GM19240 (cell line): Measurements from ENCODE around the gene GREB1.

ENCODE experiments used
- DNase-seq: peaks from one replicate; pipeline ENCODE4 v3.0.0; 2011; ENCODE audit warnings: low spot score; ENCODE audit not compliant: insufficient read length

Gene GREB1

GRCh38 chr2:11539317-11540147 lies 5.7 kb downstream of the GREB1 start:
- DNase-seq = no peak

DNA sequence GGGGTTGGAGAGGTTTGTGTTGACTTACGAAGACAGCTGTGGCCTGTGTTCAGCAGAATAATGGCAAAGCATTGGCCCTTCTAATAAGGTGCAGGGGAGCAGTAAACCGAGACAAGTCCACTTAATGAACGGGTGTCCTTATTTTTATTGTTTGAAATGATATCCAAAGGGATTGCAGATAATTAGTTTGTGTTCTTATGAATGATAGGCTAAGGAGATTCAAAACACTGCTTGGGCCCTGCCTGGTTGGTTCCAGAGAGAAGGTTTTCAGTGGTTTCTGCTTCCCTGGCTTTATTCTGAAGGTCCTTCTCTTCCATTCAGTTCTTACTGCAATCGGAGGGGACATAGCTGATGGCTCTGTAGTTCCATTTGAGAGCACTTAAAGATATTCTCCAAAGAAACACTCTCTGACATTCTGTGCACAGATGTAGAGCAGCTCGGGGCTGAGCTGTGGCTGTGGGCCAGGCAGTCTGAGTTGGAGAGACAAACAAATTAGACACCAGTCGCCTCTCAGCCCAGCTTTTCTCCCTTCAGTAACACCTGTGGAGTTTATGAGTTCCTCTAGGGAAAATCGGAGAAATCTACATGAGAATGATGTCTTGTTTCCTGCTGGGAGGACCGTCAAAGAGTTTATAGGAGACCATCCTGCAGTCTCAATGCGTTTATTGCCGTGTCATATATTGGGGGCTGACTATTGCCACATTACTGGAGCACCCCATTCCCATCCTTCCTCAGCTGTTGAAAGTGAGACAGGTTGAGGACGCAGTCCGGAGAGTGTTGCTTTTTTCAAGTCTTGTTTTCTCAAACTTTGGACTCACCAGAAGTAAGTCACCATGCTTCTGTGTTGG lies 6.5 kb downstream of the GREB1 start:
- no peak for DNase-seq

DNA sequence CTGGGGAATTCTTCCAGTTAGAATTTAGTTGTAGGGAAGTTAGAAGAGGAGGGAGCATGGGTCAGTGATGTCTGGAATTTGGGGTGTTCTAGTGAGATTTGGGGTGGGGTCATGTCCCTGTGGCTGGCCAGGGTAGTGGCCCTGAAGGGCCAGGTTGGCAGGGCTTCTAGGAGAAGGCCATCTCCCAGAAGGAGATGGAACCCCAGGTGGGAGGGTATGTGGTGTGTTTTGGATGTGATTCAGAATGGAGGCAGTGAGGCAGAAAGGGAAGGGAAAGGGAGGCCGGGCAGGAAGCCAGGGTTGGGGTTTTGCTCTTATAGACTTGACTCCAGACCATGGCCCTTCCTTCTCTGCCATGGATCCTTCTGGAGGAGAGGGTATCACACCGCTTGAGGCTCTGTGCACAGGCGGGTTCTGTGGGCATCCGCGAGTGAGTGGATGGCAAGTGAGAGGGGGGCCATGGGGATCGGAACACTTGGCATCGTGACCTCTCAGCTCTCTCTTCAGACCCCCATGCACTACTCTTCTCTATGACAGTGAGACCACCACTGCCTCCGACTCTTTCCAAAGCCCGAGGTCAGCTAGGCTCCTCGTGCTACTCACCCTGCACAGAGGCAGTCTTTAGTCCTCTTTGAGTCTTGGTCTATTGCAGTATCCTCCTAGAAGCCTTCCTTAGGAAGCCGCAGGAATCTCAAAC lies 7.3 kb downstream of the GREB1 start:
- no peak for DNase-seq

DNA sequence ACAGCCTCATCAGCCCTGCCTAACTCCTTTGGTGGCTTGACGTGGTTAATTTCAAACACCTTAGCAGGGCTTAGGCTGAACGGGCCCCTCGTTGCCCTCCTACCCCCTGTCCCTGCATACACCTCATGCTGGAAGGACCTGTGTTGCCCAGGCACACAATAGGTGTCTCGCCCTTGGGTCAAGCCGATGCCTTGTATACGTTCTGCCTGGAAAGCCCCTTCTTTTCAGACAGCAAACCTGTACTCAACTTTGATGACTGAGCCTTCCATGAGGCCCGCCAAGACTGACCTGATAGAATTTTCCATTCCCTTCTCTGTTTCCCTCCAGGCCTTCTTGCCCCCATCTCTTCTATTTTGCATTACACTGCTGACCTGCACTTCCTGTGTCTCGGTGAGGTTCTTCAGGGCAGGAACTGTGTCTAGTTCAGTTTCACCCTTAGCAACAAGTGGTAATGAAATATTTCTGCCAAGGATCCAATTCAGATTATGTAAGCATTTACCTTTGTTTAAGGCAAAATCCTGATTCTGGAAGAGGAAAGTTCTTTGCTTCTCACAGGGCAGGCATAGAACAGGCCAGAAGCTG lies 7.9 kb downstream of the GREB1 start:
- DNase-seq = no peak

DNA sequence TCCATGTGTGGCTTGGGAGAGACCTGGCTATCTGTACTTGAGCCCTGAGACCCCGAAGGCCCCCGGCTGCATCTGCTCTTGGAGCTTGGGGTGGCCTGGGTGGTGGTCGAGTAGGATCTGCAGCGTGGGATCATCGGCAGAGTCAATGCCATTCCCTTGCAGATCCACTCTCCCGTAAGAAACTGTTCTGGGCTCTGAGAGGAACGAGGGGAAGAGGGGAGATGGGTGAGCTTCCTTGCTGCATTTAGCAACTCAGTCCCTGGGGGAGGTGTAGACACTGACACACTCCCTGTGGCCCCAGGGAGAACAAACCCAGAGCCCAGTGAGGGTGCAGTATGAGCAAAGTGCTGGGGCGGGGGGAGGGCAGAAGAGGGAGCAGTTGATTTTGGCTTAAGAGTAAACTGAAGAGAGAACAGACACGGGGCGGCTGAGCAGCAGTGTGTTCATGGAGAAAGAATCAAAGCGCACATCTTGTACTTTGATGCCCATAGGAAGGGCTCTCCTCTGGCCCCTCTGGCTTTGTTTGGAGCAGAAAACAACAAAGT lies 8.5 kb downstream of the GREB1 start:
- no peak for DNase-seq

DNA sequence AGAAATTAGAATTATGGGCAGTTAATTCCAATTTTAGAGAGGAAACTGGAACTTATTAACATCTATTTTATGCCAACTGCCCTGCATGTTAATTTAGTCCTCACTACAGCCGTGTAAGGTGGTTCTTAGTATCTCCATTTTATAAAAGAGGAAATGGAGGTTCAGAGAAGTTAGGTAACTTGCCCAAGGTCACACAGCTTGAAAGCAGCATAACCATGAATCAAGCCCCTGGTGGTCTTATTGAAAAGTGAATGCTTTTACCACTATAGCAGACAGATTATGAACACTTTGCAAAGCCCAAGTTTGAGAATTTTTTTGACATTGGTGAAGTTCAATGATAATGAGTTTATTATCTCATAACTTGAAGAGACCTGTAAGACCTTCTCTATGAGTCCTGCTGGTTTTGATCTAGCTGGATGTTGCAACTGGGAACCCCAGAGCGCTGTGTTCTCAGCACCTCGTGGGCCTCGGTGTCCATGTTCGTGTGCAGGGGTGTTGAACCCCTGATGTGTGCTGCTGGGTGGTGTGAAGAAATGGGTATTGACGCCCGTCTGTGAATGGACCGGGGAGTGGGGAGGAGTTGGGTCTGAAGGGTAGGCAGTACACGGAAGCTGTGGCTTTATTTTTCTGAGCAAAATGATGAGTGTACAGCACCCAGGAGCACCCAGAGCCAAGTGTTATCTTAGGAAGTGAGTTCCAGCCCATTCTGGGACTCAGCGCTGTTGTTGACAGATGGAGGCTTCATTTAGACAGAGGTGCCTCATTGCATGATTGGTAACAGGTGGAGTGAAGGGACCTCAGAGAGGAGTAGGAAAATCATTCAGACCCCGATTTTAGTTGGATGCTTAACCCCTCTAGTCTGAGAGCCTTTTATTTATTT lies 9.7 kb downstream of the GREB1 start:
- DNase-seq = no peak

DNA sequence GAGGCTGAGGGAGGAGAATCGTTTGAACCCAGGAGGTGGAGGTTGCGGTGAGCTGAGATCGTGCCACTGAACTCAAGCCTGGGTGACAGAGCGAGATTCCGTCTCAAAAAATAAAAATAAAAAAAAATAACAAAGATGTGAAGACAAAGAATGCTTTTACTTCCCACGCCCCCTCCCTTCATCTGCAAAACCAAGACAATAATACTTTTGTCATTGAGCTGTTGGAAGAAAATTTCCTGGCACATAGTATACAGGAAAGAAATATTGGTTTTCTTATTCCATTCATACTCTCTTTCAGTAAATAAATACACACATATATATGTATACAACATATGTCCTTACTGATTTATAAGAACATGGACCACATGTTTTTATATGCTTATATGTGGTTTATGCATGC lies 12.2 kb downstream of the GREB1 start:
- DNase-seq = no peak

GRCh38 chr2:11547912-11548497 lies 14.2 kb downstream of the GREB1 start:
- no peak for DNase-seq

DNA sequence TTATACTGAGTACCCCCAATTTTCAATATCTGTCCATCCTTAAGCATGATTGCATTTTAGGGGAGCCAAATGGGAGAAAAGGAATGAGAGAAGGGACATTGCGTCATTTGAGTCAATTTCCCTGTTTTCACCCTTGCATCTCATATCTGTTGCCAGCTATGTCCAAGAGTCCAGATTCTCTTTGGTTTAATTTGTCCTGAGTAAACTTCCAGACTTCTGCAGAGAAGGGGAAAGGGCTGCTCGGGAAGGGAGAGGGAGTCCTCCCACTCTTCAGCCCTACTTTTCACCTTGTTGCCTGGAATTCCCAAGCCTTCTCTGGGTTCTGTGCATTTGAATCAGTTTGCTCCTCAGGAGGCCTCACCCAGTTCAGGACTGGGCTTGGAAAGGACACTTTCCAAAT lies 16.5 kb downstream of the GREB1 start:
- DNase-seq = no peak

- no peak for DNase-seq
Measured at GRCh38 chr2:11550901-11551568, 17.2 kb downstream of the GREB1 start.

- no peak for DNase-seq
Measured at GRCh38 chr2:11551569-11552259, 17.9 kb downstream of the GREB1 start.

- DNase-seq = no peak
Measured at GRCh38 chr2:11552260-11552638, 18.4 kb downstream of the GREB1 start.

DNA sequence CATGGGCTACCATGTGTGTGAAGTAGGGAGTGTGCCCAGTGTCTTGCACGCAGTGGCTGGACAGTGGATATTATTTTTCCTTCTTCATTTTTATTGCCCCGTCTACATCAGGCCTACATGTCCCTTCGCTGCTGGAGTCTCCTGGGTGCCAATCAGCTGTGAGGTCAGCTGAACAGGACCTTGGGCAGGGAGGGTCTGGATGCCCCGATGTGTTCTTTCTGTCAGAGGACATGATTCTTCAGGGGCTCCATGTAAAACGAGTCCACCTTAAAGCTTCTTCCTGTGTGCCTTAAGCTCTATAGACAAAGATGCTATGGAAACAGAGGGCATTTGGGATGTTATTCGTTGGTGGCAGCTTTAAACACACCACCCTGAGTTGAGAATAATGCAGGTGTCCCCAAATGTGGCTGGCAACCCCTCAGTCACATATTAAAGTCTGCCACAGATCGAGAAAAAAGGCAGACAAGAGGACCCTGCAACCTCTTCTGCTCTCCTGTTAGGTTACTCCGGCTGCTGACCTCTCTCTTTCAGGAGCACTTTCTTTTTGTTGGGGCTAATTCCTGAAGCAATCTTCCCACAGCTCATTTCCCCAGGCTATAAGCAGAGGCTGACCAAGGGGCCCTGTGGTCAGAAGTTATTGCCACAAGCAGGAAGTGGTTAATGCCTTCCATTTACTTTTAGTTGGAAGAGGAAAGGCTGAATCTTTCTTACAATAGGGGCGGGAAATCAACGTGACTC lies 20.0 kb downstream of the GREB1 start:
- no peak for DNase-seq

DNA sequence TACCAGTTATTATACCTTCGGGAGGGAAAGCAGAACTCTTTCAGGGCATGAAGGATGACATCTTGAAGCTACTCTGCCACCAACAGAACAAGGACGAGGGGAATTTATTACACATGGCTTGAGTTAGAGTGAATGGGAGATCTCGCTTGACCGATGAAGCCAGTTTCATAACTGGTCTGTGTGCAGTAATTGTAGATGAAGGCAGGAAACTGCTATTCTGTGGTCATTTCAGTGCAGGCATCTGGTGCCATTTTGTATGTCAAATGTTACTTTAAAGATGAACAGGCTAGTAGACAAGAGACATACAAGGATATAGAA lies 20.5 kb downstream of the GREB1 start:
- DNase-seq = no peak

DNA sequence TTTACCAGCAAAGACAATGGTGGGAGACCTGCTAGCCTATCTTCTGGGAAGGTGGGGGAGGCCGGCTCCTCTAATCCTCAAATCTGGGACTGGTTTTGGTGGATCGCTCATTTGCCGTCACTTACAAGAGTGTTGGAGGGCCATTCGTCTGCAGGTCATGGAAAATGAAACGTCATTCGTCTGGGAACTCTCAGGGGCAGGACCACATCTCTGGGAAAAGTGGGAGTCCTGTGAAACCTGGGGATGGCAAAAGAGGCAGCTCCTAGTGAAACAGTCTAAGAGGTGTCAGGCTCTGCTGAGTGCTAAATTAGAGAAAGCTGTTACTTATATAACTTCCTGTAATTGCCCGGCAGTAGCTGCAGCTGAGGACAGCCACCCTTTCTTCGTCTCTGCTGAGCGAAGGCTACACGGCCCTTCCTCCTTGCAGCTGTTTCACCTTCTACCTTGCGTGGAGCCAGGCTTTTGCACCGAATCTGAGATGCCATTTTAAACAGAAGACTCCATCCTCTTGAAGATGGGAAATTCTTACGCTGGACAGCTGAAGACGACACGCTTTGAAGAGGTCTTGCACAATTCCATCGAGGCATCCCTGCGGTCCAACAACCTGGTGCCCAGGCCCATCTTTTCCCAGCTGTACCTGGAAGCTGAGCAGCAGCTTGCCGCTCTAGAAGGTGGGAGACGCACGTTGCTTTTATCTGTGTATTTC lies 22.4 kb downstream of the GREB1 start:
- DNase-seq = no peak

DNA sequence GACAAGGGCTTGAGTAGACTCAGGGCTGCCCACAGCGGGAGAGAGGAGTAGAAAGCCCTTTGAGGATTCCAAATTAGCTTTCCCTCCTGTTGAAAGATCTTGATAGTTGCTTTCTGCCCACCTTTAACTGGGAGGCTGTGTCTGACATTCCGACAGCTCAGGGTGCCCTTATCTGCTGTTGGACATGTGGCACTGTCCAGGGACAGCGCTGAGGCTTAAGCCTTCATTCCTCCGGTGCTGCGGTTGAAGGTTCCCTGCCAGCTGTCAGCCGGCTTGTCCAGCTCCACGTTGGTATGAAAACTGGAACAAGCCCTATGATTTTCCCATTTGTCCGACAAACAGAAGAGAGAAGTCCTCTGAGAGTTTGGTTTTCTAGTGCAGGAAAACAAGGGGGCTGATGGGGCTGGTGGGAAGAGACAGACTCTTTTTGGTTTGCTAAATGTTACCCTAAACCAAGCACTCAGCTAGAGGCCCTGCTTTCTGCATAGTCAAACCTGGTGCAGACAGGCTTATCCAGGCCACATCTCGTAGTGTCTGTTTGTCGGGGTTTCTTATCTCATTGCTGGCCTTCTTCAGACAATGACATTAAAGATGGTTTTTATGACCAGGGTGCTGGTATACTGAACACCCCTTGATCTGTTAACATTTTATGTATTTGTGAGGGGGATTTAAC lies 24.5 kb downstream of the GREB1 start:
- DNase-seq = no peak
